Measurements from ENCODE around the gene NTPCR. TPM values are rescaled to one million over a fixed set of nuclear protein-coding genes. Genes with fewer than 3 reads are reported as not detected.

The NTPCR gene
- total RNA-seq, 2 donors from 2014 or later: 57.0 to 64.8 TPM

- no peak for TF ChIP-seq CTCF (IDR thresholded peaks at IDR 0.05)
- Histone ChIP-seq H3K9me3 (no peaks in the 10 kb centered on the region), H3K4me1 (no peaks in the 10 kb centered on the region), H3K27me3 (no peaks in the 10 kb centered on the region), H3K4me3 (no peak overlapping the region), H3K27ac (no peak overlapping the region), H3K36me3 (no peaks in the 10 kb centered on the region), H3K9ac (ENCODE audit: low read depth in 2 of 2, low read length in 2 of 2) (no peak overlapping the region)
- intact Hi-C loops (cut with DNase I): no loop called here
- DNase-seq: no peak
Observed at GRCh38 chr1:233004451-233004850, 54.0 kb downstream of the NTPCR start.

- no peaks in the 10 kb centered on the region for H3K4me1 ChIP-seq
- no peak for TF ChIP-seq CTCF (IDR thresholded peaks at IDR 0.05)
- intact Hi-C loops (cut with DNase I): no loop called here
Observed at GRCh38 chr1:233005156-233005555, 54.7 kb downstream of the NTPCR start.

GRCh38 chr1:233005703-233006102 lies 55.3 kb downstream of the NTPCR start:
- Histone ChIP-seq H3K27me3 (no peaks in the 10 kb centered on the region), H3K4me3 (no peak overlapping the region), H3K27ac (no peak overlapping the region), H3K9ac (ENCODE audit: low read depth in 2 of 2, low read length in 2 of 2) (no peak overlapping the region), H3K9me3 (no peaks in the 10 kb centered on the region), H3K36me3 (no peaks in the 10 kb centered on the region), H3K4me1 (no peaks in the 10 kb centered on the region)
- TF ChIP-seq CTCF (IDR thresholded peaks at IDR 0.05): no peak
- no peak for DNase-seq
- intact Hi-C loops (cut with DNase I): no loop called here

More at GRCh38 chr1:233005156-233005555, 54.7 kb downstream of the NTPCR start:
- no peak for DNase-seq
- Histone ChIP-seq H3K9me3 (no peaks in the 10 kb centered on the region), H3K36me3 (no peaks in the 10 kb centered on the region), H3K9ac (ENCODE audit: low read depth in 2 of 2, low read length in 2 of 2) (no peak overlapping the region), H3K4me3 (no peak overlapping the region), H3K27ac (no peak overlapping the region), H3K27me3 (no peaks in the 10 kb centered on the region)

- Histone ChIP-seq H3K9me3 (no peaks in the 10 kb centered on the region), H3K4me3 (no peak overlapping the region), H3K9ac (ENCODE audit: low read depth in 2 of 2, low read length in 2 of 2) (no peak overlapping the region), H3K4me1 (no peaks in the 10 kb centered on the region), H3K27me3 (no peaks in the 10 kb centered on the region), H3K27ac (no peak overlapping the region), H3K36me3 (no peaks in the 10 kb centered on the region)
- intact Hi-C loops (cut with DNase I): no loop called here
- no peak for DNase-seq
- TF ChIP-seq CTCF (IDR thresholded peaks at IDR 0.05): no peak
Observed at GRCh38 chr1:233006108-233006507, 55.7 kb downstream of the NTPCR start.

GRCh38 chr1:233006541-233006973 lies 56.1 kb downstream of the NTPCR start:
- TF ChIP-seq CTCF (IDR thresholded peaks at IDR 0.05): no peak
- Histone ChIP-seq H3K36me3 (no peaks in the 10 kb centered on the region), H3K9me3 (no peaks in the 10 kb centered on the region), H3K27ac (no peak overlapping the region), H3K9ac (ENCODE audit: low read depth in 2 of 2, low read length in 2 of 2) (no peak overlapping the region), H3K27me3 (no peaks in the 10 kb centered on the region), H3K4me1 (no peaks in the 10 kb centered on the region), H3K4me3 (no peak overlapping the region)
- no peak for DNase-seq
- intact Hi-C loops (cut with DNase I): no loop called here

- DNase-seq: no peak
- Histone ChIP-seq H3K4me3 (no peak overlapping the region), H3K27ac (no peak overlapping the region), H3K27me3 (no peaks in the 10 kb centered on the region), H3K9me3 (no peaks in the 10 kb centered on the region), H3K36me3 (no peaks in the 10 kb centered on the region), H3K4me1 (no peaks in the 10 kb centered on the region), H3K9ac (ENCODE audit: low read depth in 2 of 2, low read length in 2 of 2) (no peak overlapping the region)
- intact Hi-C loops (cut with DNase I): no loop called here
- TF ChIP-seq CTCF (IDR thresholded peaks at IDR 0.05): no peak
Observed at GRCh38 chr1:233010146-233010545, 59.7 kb downstream of the NTPCR start.
